H1 (cell line): ENCODE data around the gene LGALS12.

Source experiments
- ASH2L ChIP-seq: fragments of 200-600, 300-600 bp; sonication (generic); IDR thresholded peaks from one replicate; pipeline ENCODE4 v1.7.1; 2017; ENCODE audit warnings: low read length
- CBX5 ChIP-seq: fragments of 300-800, 300-1000 bp; sonication (generic); IDR thresholded peaks from 2 replicates; pipeline ENCODE4 v1.7.1; 2016; ENCODE audit warnings: antibody characterized with exemption, low read length, low read depth
- CREB1 ChIP-seq: IDR thresholded peaks from 2 replicates; pipeline ENCODE4 v1.6.1; 2012; ENCODE audit warnings: inconsistent platforms
- CTCF ChIP-seq, 3 experiments: IDR thresholded peaks; 1 replicate in 2 of 3; 2 replicates in 1 of 3; pipeline versions ENCODE4 v1.5.1 to v1.6.1; 2011; ENCODE audit warnings: low read length in 3 of 3, mild to moderate bottlenecking in 3 of 3, inconsistent platforms in 2 of 3, low read depth in 1 of 3, moderate library complexity in 1 of 3; ENCODE audit not compliant: insufficient read depth in 1 of 3; ENCODE audit errors: control extremely low read depth in 1 of 3
- EZH2 ChIP-seq: fragments of 200-600 bp; sonication (generic); IDR thresholded peaks from 2 replicates; pipeline ENCODE4 v1.7.1; 2012; ENCODE audit warnings: low read depth, mild to moderate bottlenecking, moderate library complexity, low read length, inconsistent platforms; ENCODE audit not compliant: severe bottlenecking
- MAX ChIP-seq: IDR thresholded peaks from 2 replicates; pipeline ENCODE4 v1.6.1; 2012; ENCODE audit warnings: inconsistent platforms
- NRF1 ChIP-seq: IDR thresholded peaks from 2 replicates; pipeline ENCODE4 v1.6.1; 2011; ENCODE audit warnings: mild to moderate bottlenecking, low read depth, low read length, improper control_type of control experiment
- POLR2A ChIP-seq, 2 experiments: IDR thresholded peaks; 1 replicate in 1 of 2; 2 replicates in 1 of 2; pipeline ENCODE4 v1.6.1; 2011; ENCODE audit warnings: low read depth in 2 of 2, low read length in 2 of 2, mild to moderate bottlenecking in 2 of 2; ENCODE audit errors: control extremely low read depth in 1 of 2
- POLR2AphosphoS5 ChIP-seq: IDR thresholded peaks from 2 replicates; pipeline ENCODE4 v1.6.1; 2011; ENCODE audit warnings: low read depth, low read length
- RFX5 ChIP-seq: IDR thresholded peaks from 2 replicates; pipeline ENCODE4 v1.6.1; 2011; ENCODE audit warnings: low read depth, low read length, improper control_type of control experiment, borderline replicate concordance
- RXRA ChIP-seq: IDR thresholded peaks from 2 replicates; pipeline ENCODE4 v1.6.1; 2011; ENCODE audit warnings: low read depth, mild to moderate bottlenecking, low read length, moderate library complexity; ENCODE audit not compliant: insufficient read depth
- SIX5 ChIP-seq: IDR thresholded peaks from 2 replicates; pipeline ENCODE4 v1.6.1; 2011; ENCODE audit warnings: mild to moderate bottlenecking, low read depth, low read length
- TEAD4 ChIP-seq: IDR thresholded peaks from 2 replicates; pipeline ENCODE4 v1.6.1; 2012; ENCODE audit warnings: low read depth, low read length, inconsistent platforms, mixed read lengths
- ZNF274 ChIP-seq: IDR thresholded peaks from 2 replicates; pipeline ENCODE4 v1.7.0; 2012; ENCODE audit warnings: low read length, borderline replicate concordance; ENCODE audit errors: extremely low read depth

GRCh38 chr11:63510360-63511047 is 4.6 kb downstream of the LGALS12 start:
- TF ChIP-seq NRF1 = no peak
- no peak for TF ChIP-seq POLR2A (IDR thresholded peaks at IDR 0.05; ENCODE audit: control extremely low read depth in 1 of 2, low read depth in 2 of 2, low read length in 2 of 2)
- no peak for TF ChIP-seq RFX5
- TF ChIP-seq EZH2 = no peak
- TF ChIP-seq CTCF (IDR thresholded peaks at IDR 0.05; ENCODE audit: control extremely low read depth in 1 of 3, insufficient read depth in 1 of 3, low read depth in 1 of 3, low read length in 3 of 3) = no peak
- TF ChIP-seq RXRA = no peak
- TF ChIP-seq SIX5 = no peak
- no peak for TF ChIP-seq ASH2L
- TF ChIP-seq TEAD4 = no peak
- TF ChIP-seq CBX5 = no peak
- no peak for TF ChIP-seq POLR2AphosphoS5
- TF ChIP-seq MAX = no peak
- TF ChIP-seq ZNF274 = no peak
- no peak for TF ChIP-seq CREB1
